ENCODE results near the gene TMPRSS11B. TPM values are rescaled to one million over a fixed set of nuclear protein-coding genes. Genes with fewer than 3 reads are reported as not detected.

TMPRSS11B gene
- total and polyA plus RNA-seq, 3 donors from 2014 or later, result 0.37 TPM; not detected in 2

DNA sequence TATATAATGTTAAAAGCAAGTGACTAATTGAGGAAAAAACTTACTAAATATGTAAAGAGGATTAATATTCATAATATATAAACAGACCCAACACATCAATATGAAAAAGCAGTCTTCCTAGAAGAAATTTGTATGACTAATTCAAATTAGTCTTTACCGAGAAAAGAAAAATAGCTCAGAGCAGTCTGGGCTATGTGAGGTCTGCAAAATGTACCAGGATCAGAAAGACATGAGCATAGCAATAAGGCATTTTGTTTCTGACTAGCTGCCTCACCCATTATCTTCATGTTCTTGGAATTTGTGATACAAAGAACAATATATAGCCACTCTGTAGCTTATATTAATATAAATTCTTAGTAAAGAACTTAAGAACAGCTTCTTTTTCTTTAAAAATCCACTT, 13.7 kb upstream of the TMPRSS11B start:
- no peaks in the 10 kb centered on the region for H3K9me3 ChIP-seq

DNA sequence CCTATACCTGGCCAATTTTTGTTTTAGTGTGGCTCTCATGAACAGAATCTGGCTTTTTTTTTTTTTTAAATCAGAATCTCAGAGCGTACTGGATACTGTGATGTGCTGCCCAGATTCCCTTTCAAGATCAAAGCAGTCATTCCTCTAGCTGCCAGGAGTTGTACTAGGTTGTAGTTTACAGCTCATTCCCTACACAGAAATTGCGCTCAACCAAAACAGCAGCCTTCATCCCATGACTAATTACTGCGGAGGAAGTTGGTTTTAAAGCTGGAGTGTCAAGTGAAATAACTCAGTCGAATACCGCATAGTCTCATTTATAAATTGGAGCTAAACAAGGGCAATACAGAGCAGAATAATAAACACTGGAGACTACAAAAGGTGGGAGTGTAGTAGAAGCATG, 12.2 kb upstream of the TMPRSS11B start:
- 61 to 68% methylated on average over 5 of the region's 5 CpGs for WGBS, 2 donors
- Histone ChIP-seq H3K36me3 (ENCODE audit: low read depth, missing control alignments) (no peaks in the 10 kb centered on the region), H3K4me3 (no peak overlapping the region), H3K4me1 (no peaks in the 10 kb centered on the region), H3K27ac (no peak overlapping the region), H3K27me3 (no peaks in the 10 kb centered on the region), H3K9me3 (no peaks in the 10 kb centered on the region)
- intact Hi-C loops (cut with DNase I; ENCODE audit: low total_unique reads), result no loop called here
- no peak for DNase-seq
- no peak for TF ChIP-seq POLR2A (IDR thresholded peaks at IDR 0.05)
- TF ChIP-seq, protein P1, sequence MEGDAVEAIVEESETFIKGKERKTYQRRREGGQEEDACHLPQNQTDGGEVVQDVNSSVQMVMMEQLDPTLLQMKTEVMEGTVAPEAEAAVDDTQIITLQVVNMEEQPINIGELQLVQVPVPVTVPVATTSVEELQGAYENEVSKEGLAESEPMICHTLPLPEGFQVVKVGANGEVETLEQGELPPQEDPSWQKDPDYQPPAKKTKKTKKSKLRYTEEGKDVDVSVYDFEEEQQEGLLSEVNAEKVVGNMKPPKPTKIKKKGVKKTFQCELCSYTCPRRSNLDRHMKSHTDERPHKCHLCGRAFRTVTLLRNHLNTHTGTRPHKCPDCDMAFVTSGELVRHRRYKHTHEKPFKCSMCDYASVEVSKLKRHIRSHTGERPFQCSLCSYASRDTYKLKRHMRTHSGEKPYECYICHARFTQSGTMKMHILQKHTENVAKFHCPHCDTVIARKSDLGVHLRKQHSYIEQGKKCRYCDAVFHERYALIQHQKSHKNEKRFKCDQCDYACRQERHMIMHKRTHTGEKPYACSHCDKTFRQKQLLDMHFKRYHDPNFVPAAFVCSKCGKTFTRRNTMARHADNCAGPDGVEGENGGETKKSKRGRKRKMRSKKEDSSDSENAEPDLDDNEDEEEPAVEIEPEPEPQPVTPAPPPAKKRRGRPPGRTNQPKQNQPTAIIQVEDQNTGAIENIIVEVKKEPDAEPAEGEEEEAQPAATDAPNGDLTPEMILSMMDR (IDR thresholded peaks at IDR 0.05), result no peak

More for the DNA sequence above, 13.7 kb upstream of the TMPRSS11B start:
- intact Hi-C loops (cut with DNase I; ENCODE audit: low total_unique reads), result no loop called here
- H3K36me3 ChIP-seq (ENCODE audit: low read depth, missing control alignments), result no peaks in the 10 kb centered on the region
- no peak overlapping the region for H3K4me3 ChIP-seq
- WGBS, 2 donors, result 79 to 89% methylated on average over 1 of the region's 1 CpG
- TF ChIP-seq POLR2A (IDR thresholded peaks at IDR 0.05), result no peak
- TF ChIP-seq, protein P1 (IDR thresholded peaks at IDR 0.05), result no peak
- no peak overlapping the region for H3K27ac ChIP-seq
- DNase-seq, result no peak
- H3K4me1 ChIP-seq, result no peaks in the 10 kb centered on the region
- no peaks in the 10 kb centered on the region for H3K27me3 ChIP-seq

DNA sequence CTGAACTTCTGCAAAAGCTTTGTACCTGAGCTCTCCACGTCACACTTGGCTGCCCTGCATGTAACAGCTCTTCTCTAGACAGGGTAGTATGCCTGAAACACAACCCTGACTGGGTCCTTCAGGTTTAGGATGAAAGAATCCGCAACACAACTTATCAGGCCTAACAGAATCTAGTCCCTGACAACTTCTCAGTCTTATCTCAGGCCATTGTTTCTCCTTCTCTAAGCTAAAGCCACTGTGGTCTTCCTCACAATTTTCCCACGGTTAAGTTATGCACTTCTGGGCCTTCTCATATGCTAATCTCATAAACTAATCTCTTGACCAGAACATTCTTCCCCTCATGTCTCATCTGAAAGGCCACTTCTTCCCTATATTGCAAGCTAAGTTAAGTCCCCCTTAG, 10.8 kb upstream of the TMPRSS11B start:
- 69 to 75% methylated on average over 3 of the region's 3 CpGs for WGBS, 2 donors
- no peak for DNase-seq
- TF ChIP-seq, protein P1 (IDR thresholded peaks at IDR 0.05), result no peak
- TF ChIP-seq POLR2A (IDR thresholded peaks at IDR 0.05), result no peak
- H3K27me3 ChIP-seq, result no peaks in the 10 kb centered on the region
- H3K4me1 ChIP-seq, result no peaks in the 10 kb centered on the region
- H3K27ac ChIP-seq, result no peak overlapping the region
- no peaks in the 10 kb centered on the region for H3K36me3 ChIP-seq (ENCODE audit: low read depth, missing control alignments)
- H3K4me3 ChIP-seq, result no peak overlapping the region
- no peaks in the 10 kb centered on the region for H3K9me3 ChIP-seq
- intact Hi-C loops (cut with DNase I; ENCODE audit: low total_unique reads), result no loop called here

DNA sequence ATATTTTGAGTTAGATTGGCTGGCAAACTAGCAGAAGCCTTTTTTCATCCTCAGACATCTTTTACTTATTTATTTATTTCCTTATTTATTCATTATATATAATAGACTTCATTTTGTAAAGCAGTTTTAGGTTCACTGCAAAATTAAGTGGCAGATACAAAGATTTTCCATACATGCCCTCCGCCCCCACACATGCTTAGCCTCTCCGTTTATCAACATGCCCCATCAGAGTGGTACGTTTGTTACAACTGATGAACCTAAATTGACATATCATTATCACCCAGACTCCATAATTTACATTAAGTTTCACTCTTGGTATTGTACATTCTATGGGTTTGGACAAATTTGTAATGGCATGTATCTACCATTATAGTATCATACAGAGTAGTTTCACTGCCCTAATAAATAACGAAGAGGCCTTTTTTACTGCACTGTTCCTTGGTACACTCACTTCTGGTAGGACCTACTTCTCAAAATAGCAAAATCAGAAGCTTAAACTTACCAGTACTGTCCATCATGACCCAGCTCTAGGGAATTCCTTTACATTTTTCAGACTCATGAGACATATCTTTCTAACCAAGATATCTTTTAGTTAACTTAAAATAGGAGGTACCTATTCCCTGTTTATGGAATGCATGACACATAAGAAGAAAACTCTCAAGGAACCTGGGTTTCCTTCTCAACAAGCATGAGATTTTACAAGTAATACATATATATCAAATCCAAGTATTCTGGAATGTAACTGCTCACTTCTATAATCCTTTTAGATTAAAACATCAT, 4.8 kb upstream of the TMPRSS11B start:
- DNase-seq, result no peak
- WGBS, 2 donors, result 78 to 82% methylated on average over 4 of the region's 4 CpGs
- Histone ChIP-seq H3K27me3 (no peaks in the 10 kb centered on the region), H3K4me3 (no peak overlapping the region), H3K9me3 (no peaks in the 10 kb centered on the region), H3K36me3 (ENCODE audit: low read depth, missing control alignments) (no peaks in the 10 kb centered on the region), H3K4me1 (no peaks in the 10 kb centered on the region), H3K27ac (no peak overlapping the region)
- TF ChIP-seq, protein P1 (IDR thresholded peaks at IDR 0.05), result no peak
- no peak for TF ChIP-seq POLR2A (IDR thresholded peaks at IDR 0.05)
- intact Hi-C loops (cut with DNase I; ENCODE audit: low total_unique reads), result no loop called here

DNA sequence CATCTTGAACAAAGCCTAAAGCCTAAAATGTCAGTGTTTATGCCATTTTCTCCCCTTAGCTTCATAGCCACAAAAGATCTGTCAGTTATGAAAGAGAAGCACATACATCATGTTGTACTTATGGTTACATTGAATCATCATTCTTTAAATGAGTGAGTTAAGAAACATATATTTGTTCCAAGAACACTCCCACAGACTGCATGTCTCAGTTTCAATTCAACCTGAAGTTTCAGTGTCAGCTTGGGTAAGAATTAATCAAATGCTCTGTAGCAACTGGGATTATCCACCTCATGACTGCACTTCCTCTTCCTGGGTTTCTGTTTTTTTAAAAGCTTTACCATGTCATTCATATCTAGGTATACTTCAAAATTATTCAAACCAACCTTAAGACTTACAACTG, 3.9 kb upstream of the TMPRSS11B start:
- Histone ChIP-seq H3K9me3 (no peaks in the 10 kb centered on the region), H3K4me3 (no peak overlapping the region), H3K27ac (no peak overlapping the region), H3K27me3 (no peaks in the 10 kb centered on the region), H3K36me3 (ENCODE audit: low read depth, missing control alignments) (no peaks in the 10 kb centered on the region), H3K4me1 (no peaks in the 10 kb centered on the region)
- no peak for DNase-seq
- intact Hi-C loops (cut with DNase I; ENCODE audit: low total_unique reads), result no loop called here
- TF ChIP-seq POLR2A (IDR thresholded peaks at IDR 0.05), result no peak
- TF ChIP-seq, protein P1 (IDR thresholded peaks at IDR 0.05), result no peak
